Neural cell (in vitro differentiated cells): Measurements from ENCODE around the gene EGFL8. TPM values are rescaled to one million over a fixed set of nuclear protein-coding genes. Genes with fewer than 3 reads are reported as not detected.

Experiments
- H2AFZ ChIP-seq: fragments of 200-600, 300-800 bp; sonication (generic), shearing (Covaris generic); 2 replicates; pipeline ENCODE4 v1.6.0; 2014; ENCODE audit warnings: low read depth, mild to moderate bottlenecking, antibody characterized with exemption, low read length, moderate library complexity
- H3F3A ChIP-seq: fragments of 200-600 bp; shearing (Covaris generic); 2 replicates; pipeline ENCODE4 v1.6.1; 2016; ENCODE audit warnings: mild to moderate bottlenecking, moderate library complexity, mixed read lengths, antibody characterized with exemption, low read length; ENCODE audit not compliant: insufficient read depth, poor library complexity, severe bottlenecking
- H3K27ac ChIP-seq: fragments of 200-600, 300-800 bp; sonication (generic), shearing (Covaris generic); 2 replicates; pipeline ENCODE4 v1.5.1; 2014; ENCODE audit warnings: mild to moderate bottlenecking, low read length, moderate library complexity
- H3K27me3 ChIP-seq: fragments of 300-800, 200-600 bp; sonication (generic), shearing (Covaris generic); 2 replicates; pipeline ENCODE4 v1.6.0; 2014; ENCODE audit warnings: mild to moderate bottlenecking, low read depth, low read length, moderate library complexity; ENCODE audit not compliant: insufficient read depth
- H3K36me3 ChIP-seq: fragments of 300-800, 200-600 bp; sonication (generic), shearing (Covaris generic); 2 replicates; pipeline ENCODE4 v1.5.1; 2014; ENCODE audit warnings: mild to moderate bottlenecking, antibody characterized with exemption, low read length, moderate library complexity; ENCODE audit not compliant: insufficient read depth
- H3K4me2 ChIP-seq: fragments of 300-800, 200-600 bp; sonication (generic), shearing (Covaris generic); 2 replicates; pipeline ENCODE4 v1.6.0; 2014; ENCODE audit warnings: mild to moderate bottlenecking, low read length
- H3K4me3 ChIP-seq: fragments of 300-800, 200-600 bp; sonication (generic), shearing (Covaris generic); 2 replicates; pipeline ENCODE4 v1.5.1; 2014; ENCODE audit warnings: mild to moderate bottlenecking, low read length, moderate library complexity
- H3K79me2 ChIP-seq: fragments of 200-600 bp; shearing (Covaris generic); replicated peaks from 2 replicates; pipeline ENCODE4 v1.6.0; 2014; ENCODE audit warnings: mild to moderate bottlenecking, low read length, moderate library complexity; ENCODE audit not compliant: insufficient read depth
- H3K9ac ChIP-seq: fragments of 300-800, 200-600 bp; sonication (generic), shearing (Covaris generic); 2 replicates; pipeline ENCODE4 v1.6.1; 2016; ENCODE audit warnings: mild to moderate bottlenecking, low read length, mixed read lengths
- H3K9me2 ChIP-seq: fragments of 200-600 bp; shearing (Covaris generic); 2 replicates; pipeline ENCODE4 v1.6.1; 2016; ENCODE audit warnings: mild to moderate bottlenecking, low read length, mixed read lengths; ENCODE audit not compliant: insufficient read depth
- H3K9me3 ChIP-seq: fragments of 200-600, 300-800 bp; sonication (generic), shearing (Covaris generic); 2 replicates; pipeline ENCODE4 v1.6.1; 2016; ENCODE audit warnings: mild to moderate bottlenecking, mixed run types, low read length, moderate library complexity, mixed read lengths
- H4K20me1 ChIP-seq: fragments of 200-600 bp; shearing (Covaris generic); 2 replicates; pipeline ENCODE4 v1.6.1; 2016; ENCODE audit warnings: mild to moderate bottlenecking, mixed run types; ENCODE audit not compliant: insufficient read depth
- EP300 ChIP-seq: fragments of 450-650 bp; conservative IDR thresholded peaks from 2 replicates; pipeline ENCODE4 v1.6.1; 2014; ENCODE audit warnings: antibody characterized with exemption, mild to moderate bottlenecking, moderate library complexity; ENCODE audit not compliant: poor library complexity, severe bottlenecking
- EZH2 ChIP-seq: fragments of 200-600, 300-800 bp; shearing (Covaris generic), sonication (generic); IDR thresholded peaks from 2 replicates; pipeline ENCODE4 v1.6.1; 2014; ENCODE audit warnings: antibody characterized with exemption, low read length, borderline replicate concordance, mild to moderate bottlenecking; ENCODE audit not compliant: insufficient read depth, poor library complexity, severe bottlenecking
- MXI1 ChIP-seq: fragments of 450-650 bp; conservative IDR thresholded peaks from 2 replicates; pipeline ENCODE4 v1.6.1; 2014; ENCODE audit warnings: antibody characterized with exemption, mild to moderate bottlenecking; ENCODE audit not compliant: poor library complexity, severe bottlenecking
- POLR2AphosphoS5 ChIP-seq: IDR thresholded peaks from 2 replicates; pipeline ENCODE4 v1.6.1; 2012
- RAD21 ChIP-seq: fragments of 450-650 bp; conservative IDR thresholded peaks from 2 replicates; pipeline ENCODE4 v1.6.1; 2014; ENCODE audit warnings: antibody characterized with exemption, mild to moderate bottlenecking, moderate library complexity
- SMC3 ChIP-seq: fragments of 450-650 bp; conservative IDR thresholded peaks from 2 replicates; pipeline ENCODE4 v1.6.1; 2014; ENCODE audit warnings: antibody characterized with exemption, mild to moderate bottlenecking, moderate library complexity; ENCODE audit not compliant: poor library complexity
- TAF1 ChIP-seq: IDR thresholded peaks from 2 replicates; pipeline ENCODE4 v1.6.1; 2012; ENCODE audit warnings: low read depth
- polyA plus RNA-seq: library from polyadenylated mRNA; depleted of rRNA; stranded (reverse); fragments of >200 nt; gene quantifications from 2 replicates; pipeline ENCODE4 v1.2.3, GENCODE V29; 2014
- TF ChIP-seq, protein P1 (sequence below): fragments of 450-650 bp; IDR thresholded peaks from 2 replicates; pipeline ENCODE4 v1.5.1; 2014; ENCODE audit warnings: antibody characterized with exemption, mild to moderate bottlenecking, moderate library complexity; ENCODE audit not compliant: poor library complexity, severe bottlenecking
- TF ChIP-seq, protein P2 (sequence below): IDR thresholded peaks from 2 replicates; pipeline ENCODE4 v1.6.1; 2012; ENCODE audit warnings: borderline replicate concordance

The EGFL8 gene
- polyA plus RNA-seq, 1 donor from 2014 or later: 22.4 TPM

DNA sequence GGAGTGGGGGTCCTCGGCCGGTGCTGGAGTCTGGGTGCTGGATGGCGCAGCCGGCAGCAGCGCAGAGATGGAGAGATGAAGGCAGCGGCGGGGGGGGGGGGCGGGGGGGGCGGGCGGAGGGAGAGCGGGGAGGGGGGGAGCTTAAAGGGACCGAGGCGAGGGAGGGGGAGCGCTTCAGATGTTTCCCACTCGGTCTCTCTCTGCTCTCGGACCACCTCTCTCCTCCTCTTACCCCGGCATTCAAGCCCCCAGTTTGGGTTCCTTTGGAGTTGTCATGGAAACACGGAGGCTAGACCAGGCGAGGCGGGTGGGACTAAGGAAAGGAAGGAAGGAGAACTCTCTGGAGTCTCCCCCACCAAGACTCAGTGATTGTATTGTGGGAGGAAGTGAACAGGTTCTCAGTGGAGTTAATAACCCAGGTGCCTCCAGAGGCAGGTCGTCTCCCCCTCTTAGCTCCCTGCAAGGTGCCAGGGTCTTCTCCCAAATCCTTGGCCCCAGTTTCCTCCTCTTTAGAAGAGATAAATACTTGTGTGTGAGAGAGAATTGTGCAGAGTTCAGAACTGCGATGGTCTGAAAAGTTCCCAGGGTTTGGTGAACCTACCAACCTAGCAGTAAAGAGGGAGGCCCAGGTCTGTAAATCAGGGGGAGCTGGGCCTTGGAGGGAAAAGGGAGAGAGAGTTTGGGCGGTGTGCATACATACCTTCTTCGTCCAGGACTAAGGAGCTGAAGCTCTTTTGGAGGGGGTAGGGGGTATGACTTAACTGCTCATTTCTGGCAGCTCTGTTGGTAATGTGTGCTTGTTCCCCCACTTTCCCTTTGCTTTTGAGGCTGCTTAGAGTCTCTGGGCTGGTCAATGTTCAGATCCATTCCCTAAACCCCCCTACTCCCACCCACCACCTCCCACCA is 12.3 kb upstream of the EGFL8 start, which contains the start of gene PRRT1:
Gene PRRT1 (minus strand): TSS at position 77 of the 906 bp plus-strand sequence. CDS start 112 bp downstream, outside the sequence.
- H2AFZ ChIP-seq: no peak within 1 kb of the TSS
- H3K27ac ChIP-seq: peak within 1 kb of the TSS; percentile 93
- peak within 1 kb of the TSS; percentile 79 for H3K4me3 ChIP-seq
- TF ChIP-seq, protein P1, sequence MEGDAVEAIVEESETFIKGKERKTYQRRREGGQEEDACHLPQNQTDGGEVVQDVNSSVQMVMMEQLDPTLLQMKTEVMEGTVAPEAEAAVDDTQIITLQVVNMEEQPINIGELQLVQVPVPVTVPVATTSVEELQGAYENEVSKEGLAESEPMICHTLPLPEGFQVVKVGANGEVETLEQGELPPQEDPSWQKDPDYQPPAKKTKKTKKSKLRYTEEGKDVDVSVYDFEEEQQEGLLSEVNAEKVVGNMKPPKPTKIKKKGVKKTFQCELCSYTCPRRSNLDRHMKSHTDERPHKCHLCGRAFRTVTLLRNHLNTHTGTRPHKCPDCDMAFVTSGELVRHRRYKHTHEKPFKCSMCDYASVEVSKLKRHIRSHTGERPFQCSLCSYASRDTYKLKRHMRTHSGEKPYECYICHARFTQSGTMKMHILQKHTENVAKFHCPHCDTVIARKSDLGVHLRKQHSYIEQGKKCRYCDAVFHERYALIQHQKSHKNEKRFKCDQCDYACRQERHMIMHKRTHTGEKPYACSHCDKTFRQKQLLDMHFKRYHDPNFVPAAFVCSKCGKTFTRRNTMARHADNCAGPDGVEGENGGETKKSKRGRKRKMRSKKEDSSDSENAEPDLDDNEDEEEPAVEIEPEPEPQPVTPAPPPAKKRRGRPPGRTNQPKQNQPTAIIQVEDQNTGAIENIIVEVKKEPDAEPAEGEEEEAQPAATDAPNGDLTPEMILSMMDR: no peak
- H3K9me2 ChIP-seq: no peaks in the 10 kb centered on the region
- H3K4me2 ChIP-seq: peak within 1 kb of the TSS; percentile 88
- H3K27me3 ChIP-seq: peaks cover 47% of the 10 kb centered on the region
- peak within 1 kb of the TSS; percentile 86 for H3K9ac ChIP-seq
- H3K9me3 ChIP-seq: no peaks in the 10 kb centered on the region
- H3K79me2 ChIP-seq: peaks cover 9% of the 10 kb centered on the region
- no peaks in the 10 kb centered on the region for H3K36me3 ChIP-seq
- no peaks in the 10 kb centered on the region for H3F3A ChIP-seq
- no peaks in the 10 kb centered on the region for H4K20me1 ChIP-seq

GRCh38 chr6:32152769-32153563 is 11.4 kb upstream of the EGFL8 start:
- peak overlapping the region; percentile 86 for H3K9ac ChIP-seq
- no peaks in the 10 kb centered on the region for H3K9me2 ChIP-seq
- H3K9me3 ChIP-seq: no peaks in the 10 kb centered on the region
- no peaks in the 10 kb centered on the region for H3K36me3 ChIP-seq
- H3K27me3 ChIP-seq: peaks cover 44% of the 10 kb centered on the region
- H4K20me1 ChIP-seq: no peaks in the 10 kb centered on the region
- no peaks in the 10 kb centered on the region for H3F3A ChIP-seq
- peak overlapping the region; percentile 88 for H3K4me2 ChIP-seq
- H2AFZ ChIP-seq: peak overlapping the region; percentile 75
- H3K4me3 ChIP-seq: peak overlapping the region; percentile 79
- H3K27ac ChIP-seq: peak overlapping the region; percentile 93
- TF ChIP-seq, protein P2, sequence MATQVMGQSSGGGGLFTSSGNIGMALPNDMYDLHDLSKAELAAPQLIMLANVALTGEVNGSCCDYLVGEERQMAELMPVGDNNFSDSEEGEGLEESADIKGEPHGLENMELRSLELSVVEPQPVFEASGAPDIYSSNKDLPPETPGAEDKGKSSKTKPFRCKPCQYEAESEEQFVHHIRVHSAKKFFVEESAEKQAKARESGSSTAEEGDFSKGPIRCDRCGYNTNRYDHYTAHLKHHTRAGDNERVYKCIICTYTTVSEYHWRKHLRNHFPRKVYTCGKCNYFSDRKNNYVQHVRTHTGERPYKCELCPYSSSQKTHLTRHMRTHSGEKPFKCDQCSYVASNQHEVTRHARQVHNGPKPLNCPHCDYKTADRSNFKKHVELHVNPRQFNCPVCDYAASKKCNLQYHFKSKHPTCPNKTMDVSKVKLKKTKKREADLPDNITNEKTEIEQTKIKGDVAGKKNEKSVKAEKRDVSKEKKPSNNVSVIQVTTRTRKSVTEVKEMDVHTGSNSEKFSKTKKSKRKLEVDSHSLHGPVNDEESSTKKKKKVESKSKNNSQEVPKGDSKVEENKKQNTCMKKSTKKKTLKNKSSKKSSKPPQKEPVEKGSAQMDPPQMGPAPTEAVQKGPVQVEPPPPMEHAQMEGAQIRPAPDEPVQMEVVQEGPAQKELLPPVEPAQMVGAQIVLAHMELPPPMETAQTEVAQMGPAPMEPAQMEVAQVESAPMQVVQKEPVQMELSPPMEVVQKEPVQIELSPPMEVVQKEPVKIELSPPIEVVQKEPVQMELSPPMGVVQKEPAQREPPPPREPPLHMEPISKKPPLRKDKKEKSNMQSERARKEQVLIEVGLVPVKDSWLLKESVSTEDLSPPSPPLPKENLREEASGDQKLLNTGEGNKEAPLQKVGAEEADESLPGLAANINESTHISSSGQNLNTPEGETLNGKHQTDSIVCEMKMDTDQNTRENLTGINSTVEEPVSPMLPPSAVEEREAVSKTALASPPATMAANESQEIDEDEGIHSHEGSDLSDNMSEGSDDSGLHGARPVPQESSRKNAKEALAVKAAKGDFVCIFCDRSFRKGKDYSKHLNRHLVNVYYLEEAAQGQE: no peak
- TF ChIP-seq RAD21: no peak
- no peak for TF ChIP-seq POLR2AphosphoS5
- TF ChIP-seq MXI1: no peak
- no peak for TF ChIP-seq EZH2
- no peak for TF ChIP-seq EP300
- no peak for TF ChIP-seq TAF1
- TF ChIP-seq SMC3: no peak
- TF ChIP-seq, protein P1: no peak
- H3K79me2 ChIP-seq: peaks cover 9% of the 10 kb centered on the region
